Measurements from ENCODE around the gene KCTD21. TPM values are rescaled to one million over a fixed set of nuclear protein-coding genes. Genes with fewer than 3 reads are reported as not detected.
"Not testable (repeated sequence)": the region's sequence is repeated elsewhere in the genome, so short reads cannot be mapped to it uniquely, and the experiment has no call there.

Gene KCTD21
- total RNA-seq, 1 donor from 2014 or later, result 10.7 TPM

DNA sequence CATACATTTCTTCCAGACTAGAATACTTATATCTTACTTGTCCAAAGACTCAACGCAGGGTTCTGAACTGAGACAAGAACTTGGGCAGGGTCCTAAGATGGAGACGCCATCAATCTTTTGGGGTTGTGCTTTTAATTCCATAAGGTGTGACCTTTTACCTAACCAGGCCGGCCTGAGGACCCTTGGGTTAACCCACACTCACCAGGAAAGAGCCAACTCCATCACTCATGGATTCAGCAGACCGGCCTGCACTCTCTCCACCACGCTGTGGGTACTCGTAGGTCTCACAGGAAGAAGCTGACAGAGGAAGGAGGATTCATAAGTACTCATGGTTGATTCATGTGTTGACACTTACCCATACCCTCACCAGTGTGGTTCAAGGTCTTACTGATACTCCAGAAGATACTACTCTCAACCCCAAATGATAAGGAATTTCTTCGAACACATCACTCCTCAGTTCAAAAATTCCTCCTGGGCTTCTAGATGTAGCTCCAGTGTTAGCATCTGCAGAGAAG, 36.5 kb upstream of the KCTD21 start:
- peak; percentile 73 for DNase-seq (ENCODE audit: extremely low spot score, unreplicated experiment)
- H3K36me3 Mint-ChIP-seq (ENCODE audit: unreplicated experiment), result peaks cover 23% of the 10 kb centered on the region
- H3K27ac Mint-ChIP-seq (ENCODE audit: unreplicated experiment), result no peak overlapping the region
- no peaks in the 10 kb centered on the region for H3K9me3 Mint-ChIP-seq (ENCODE audit: unreplicated experiment)
- TF ChIP-seq CTCF (IDR thresholded peaks at IDR 0.05), result no peak
- H3K4me1 Mint-ChIP-seq (ENCODE audit: unreplicated experiment), result no peaks in the 10 kb centered on the region
- no peak overlapping the region for H3K4me3 Mint-ChIP-seq (ENCODE audit: unreplicated experiment)
- no peaks in the 10 kb centered on the region for H3K27me3 Mint-ChIP-seq (ENCODE audit: unreplicated experiment)

- Mint-ChIP-seq H3K36me3 (ENCODE audit: unreplicated experiment) (peaks cover 23% of the 10 kb centered on the region), H3K4me1 (ENCODE audit: unreplicated experiment) (no peaks in the 10 kb centered on the region), H3K27ac (ENCODE audit: unreplicated experiment) (no peak overlapping the region)
Observed at GRCh38 chr11:78224506-78224905, 36.1 kb upstream of the KCTD21 start.

GRCh38 chr11:78223320-78223954, 35.0 kb upstream of the KCTD21 start:
- peaks cover 28% of the 10 kb centered on the region for H3K36me3 Mint-ChIP-seq (ENCODE audit: unreplicated experiment)
- H3K4me1 Mint-ChIP-seq (ENCODE audit: unreplicated experiment), result no peaks in the 10 kb centered on the region

More at GRCh38 chr11:78224506-78224905, 36.1 kb upstream of the KCTD21 start:
- H3K9me3 Mint-ChIP-seq (ENCODE audit: unreplicated experiment), result no peaks in the 10 kb centered on the region
- TF ChIP-seq CTCF (IDR thresholded peaks at IDR 0.05), result no peak
- no peak overlapping the region for H3K4me3 Mint-ChIP-seq (ENCODE audit: unreplicated experiment)
- no peak for DNase-seq (ENCODE audit: extremely low spot score, unreplicated experiment)
- H3K27me3 Mint-ChIP-seq (ENCODE audit: unreplicated experiment), result no peaks in the 10 kb centered on the region

DNA sequence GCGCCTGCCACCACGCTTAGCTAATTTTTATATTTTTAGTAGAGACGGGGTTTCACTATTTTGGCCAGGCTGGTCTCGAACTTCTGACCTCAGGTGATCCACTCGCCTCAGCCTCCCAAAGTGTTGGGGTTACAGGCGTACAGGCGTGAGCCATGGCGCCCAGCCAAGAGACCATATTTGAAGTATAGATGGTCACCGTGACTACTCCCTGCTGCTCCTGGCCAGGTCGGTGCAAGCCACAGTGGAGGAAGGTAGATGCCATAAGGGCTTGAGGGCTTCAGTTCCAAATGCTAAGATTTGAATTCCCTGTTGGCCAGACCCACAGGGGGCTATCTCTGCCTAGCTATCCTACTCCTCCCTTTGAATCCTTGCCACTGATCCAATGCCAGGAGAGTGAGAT, 34.3 kb upstream of the KCTD21 start:
- not testable (repeated sequence) for H3K9me3 Mint-ChIP-seq (ENCODE audit: unreplicated experiment); H3K27me3 Mint-ChIP-seq (ENCODE audit: unreplicated experiment); H3K27ac Mint-ChIP-seq (ENCODE audit: unreplicated experiment); H3K4me3 Mint-ChIP-seq (ENCODE audit: unreplicated experiment); H3K4me1 Mint-ChIP-seq (ENCODE audit: unreplicated experiment)
- peak; percentile 78 for DNase-seq (ENCODE audit: extremely low spot score, unreplicated experiment)
- peaks cover 31% of the 10 kb centered on the region for H3K36me3 Mint-ChIP-seq (ENCODE audit: unreplicated experiment)

More at GRCh38 chr11:78223320-78223954, 35.0 kb upstream of the KCTD21 start:
- H3K27me3 Mint-ChIP-seq (ENCODE audit: unreplicated experiment), result no peaks in the 10 kb centered on the region
- no peak overlapping the region for H3K27ac Mint-ChIP-seq (ENCODE audit: unreplicated experiment)
- no peak for TF ChIP-seq CTCF (IDR thresholded peaks at IDR 0.05)
- no peaks in the 10 kb centered on the region for H3K9me3 Mint-ChIP-seq (ENCODE audit: unreplicated experiment)
- DNase-seq (ENCODE audit: extremely low spot score, unreplicated experiment), result no peak
- no peak overlapping the region for H3K4me3 Mint-ChIP-seq (ENCODE audit: unreplicated experiment)

DNA sequence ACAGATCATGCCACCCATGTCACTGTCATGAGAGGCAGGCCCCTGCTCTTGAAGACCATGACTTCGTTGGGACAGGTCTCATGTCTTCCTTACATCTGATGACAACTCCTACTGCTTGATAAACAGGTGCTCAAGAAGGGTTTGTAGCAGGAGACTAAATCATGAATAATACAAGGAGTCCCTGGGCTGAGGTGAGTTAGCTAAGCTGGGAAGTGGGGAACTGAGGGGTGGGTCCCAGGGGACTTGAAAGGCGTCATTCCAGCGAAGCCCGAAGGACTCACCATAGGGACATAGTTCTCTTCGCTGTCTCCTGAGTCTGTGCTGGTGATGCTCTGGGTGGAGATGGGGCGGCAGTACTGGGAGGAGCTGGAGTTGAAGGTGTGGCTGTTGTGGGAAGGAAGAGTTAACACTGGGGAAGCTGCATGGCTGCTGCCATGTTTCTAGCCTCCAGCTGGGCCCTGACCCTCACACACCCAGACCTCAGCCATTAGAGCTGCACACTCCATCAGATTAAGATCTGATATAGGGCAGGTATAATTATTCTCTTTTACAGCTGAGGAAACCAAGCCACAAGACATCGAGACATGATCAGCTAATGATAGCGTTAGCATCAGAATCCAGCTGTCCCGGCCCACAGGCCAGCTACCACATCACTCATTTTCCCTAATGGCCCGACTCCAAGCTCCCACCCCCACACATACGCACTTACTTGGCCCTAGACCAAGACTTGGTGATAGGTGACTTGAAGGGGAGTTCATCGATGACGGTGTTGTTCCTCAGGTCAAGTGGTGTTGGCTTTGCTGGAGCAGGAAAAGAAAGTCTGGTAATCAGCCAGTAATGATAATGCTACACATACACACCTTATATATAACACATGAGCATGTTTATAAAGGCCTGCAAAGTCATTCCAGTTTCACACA, 33.2 kb upstream of the KCTD21 start:
- H3K36me3 Mint-ChIP-seq (ENCODE audit: unreplicated experiment), result peaks cover 31% of the 10 kb centered on the region
- H3K27me3 Mint-ChIP-seq (ENCODE audit: unreplicated experiment), result no peaks in the 10 kb centered on the region
- peak; percentile 48 for DNase-seq (ENCODE audit: extremely low spot score, unreplicated experiment)
- no peak for TF ChIP-seq CTCF (IDR thresholded peaks at IDR 0.05)
- no peak overlapping the region for H3K4me3 Mint-ChIP-seq (ENCODE audit: unreplicated experiment)
- H3K27ac Mint-ChIP-seq (ENCODE audit: unreplicated experiment), result no peak overlapping the region
- no peaks in the 10 kb centered on the region for H3K4me1 Mint-ChIP-seq (ENCODE audit: unreplicated experiment)
- H3K9me3 Mint-ChIP-seq (ENCODE audit: unreplicated experiment), result no peaks in the 10 kb centered on the region

All from osteocyte (in vitro differentiated cells).